Measurements from ENCODE around the gene PPP5C. TPM values are rescaled to one million over a fixed set of nuclear protein-coding genes. Genes with fewer than 3 reads are reported as not detected.

PPP5C gene
- total and polyA plus RNA-seq, 11 donors: 64.9 to 115 (median 77.1) TPM

DNA sequence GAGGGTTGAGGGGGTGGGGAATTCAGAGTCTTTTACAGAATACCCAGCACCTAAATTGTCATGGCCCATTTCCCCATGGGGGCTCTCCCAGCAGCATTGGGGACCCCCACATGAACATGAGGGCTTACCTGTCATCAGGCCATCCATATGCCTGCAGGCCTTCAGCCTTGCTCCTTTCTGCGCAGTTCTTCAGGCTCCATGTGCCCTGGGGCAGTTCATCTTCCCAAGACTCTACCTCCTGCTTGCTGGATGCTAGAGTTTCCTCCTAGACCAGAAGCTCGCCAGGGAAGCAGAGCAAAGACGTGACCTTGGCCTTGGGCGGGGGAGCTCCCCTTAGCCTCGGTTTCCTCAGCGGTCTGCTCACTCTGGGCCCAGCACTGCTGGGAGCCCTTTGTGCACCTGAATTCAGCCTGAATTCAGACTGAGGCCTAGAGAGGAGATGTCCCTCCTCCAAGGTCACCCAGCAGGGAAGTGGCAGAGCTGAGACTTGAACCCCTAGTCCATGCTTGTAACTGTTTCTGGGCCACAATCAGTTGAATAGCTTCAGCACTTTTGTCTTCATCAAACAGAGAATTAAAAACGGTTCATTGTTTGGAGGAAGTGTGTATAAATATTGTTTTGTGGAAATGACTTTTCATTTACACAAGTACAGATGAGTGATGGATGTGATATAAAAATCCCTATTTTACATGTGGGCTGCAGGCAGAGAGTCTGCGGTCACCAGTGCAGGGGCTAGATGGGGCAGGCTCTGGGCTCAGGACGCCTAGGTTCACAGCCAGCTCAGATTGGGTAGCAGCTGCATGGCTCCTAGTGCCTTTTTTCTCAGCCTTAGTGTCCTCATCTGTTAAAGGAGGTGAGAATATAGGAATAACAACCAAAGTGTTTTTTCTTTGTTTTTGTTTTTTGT, 9.5 kb downstream of the PPP5C start:
- H3K9me3 ChIP-seq: no peaks in the 10 kb centered on the region
- no peak overlapping the region for H3K4me3 ChIP-seq
- H3K36me3 ChIP-seq: peaks cover 0 to 70% (median 38%) of the 10 kb centered on the region in 9 donors
- ATAC-seq: no peak
- intact Hi-C loops (cut with DNase I): loop anchor here in 1 of 10 donors (10.0 kb wide), 1 partner anchor 72 kb away; no protein-coding TSS in a partner anchor
- H3K27ac ChIP-seq: peak overlapping the region in 7 of 12 donors; percentile 20 to 64 (median 38)
- H3K4me1 ChIP-seq: peaks cover 6 to 51% (median 23%) of the 10 kb centered on the region in 12 donors
- no peak for DNase-seq
- no peaks in the 10 kb centered on the region for H3K27me3 ChIP-seq
- 91 to 93% (median 92%) methylated on average over 8 to 9 of the region's 9 CpGs for WGBS, 4 donors
- TF ChIP-seq, protein P1, sequence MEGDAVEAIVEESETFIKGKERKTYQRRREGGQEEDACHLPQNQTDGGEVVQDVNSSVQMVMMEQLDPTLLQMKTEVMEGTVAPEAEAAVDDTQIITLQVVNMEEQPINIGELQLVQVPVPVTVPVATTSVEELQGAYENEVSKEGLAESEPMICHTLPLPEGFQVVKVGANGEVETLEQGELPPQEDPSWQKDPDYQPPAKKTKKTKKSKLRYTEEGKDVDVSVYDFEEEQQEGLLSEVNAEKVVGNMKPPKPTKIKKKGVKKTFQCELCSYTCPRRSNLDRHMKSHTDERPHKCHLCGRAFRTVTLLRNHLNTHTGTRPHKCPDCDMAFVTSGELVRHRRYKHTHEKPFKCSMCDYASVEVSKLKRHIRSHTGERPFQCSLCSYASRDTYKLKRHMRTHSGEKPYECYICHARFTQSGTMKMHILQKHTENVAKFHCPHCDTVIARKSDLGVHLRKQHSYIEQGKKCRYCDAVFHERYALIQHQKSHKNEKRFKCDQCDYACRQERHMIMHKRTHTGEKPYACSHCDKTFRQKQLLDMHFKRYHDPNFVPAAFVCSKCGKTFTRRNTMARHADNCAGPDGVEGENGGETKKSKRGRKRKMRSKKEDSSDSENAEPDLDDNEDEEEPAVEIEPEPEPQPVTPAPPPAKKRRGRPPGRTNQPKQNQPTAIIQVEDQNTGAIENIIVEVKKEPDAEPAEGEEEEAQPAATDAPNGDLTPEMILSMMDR (IDR thresholded peaks at IDR 0.05): no peak
- TF ChIP-seq POLR2A (IDR thresholded peaks at IDR 0.05): no peak

DNA sequence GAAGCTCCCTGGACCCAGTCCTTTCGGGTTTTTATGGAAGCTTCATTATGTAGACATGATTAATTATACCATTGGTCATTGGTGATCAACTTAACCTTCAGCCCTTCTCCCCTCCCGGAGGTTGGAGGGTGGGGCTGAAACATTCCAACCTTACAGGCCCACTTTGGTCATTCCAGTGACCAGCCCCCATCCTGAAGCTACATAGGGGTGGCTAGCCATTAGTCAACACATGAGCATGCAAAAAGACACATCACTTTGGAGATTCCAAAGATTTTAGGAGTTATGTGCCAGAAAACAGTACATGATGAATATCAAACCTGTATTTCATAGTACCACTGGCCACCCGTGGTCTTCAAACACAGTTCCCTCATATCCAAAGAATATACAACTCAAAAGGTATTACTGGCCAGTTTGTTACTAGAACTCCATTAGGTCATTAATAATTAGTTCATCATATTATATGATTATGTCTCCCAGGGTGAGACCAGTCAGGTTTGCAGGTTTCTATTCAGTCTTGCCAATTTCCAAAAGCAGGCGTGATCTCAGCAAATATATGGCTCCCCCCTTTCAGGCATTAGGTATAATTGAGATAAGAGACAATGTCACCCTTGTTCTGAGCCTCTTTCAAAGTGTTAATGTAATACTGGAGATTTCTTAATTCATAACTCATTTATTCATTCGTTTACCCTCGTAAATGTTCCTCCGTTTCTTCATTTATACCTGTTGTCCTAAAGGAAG, 11.1 kb downstream of the PPP5C start:
- Histone ChIP-seq H3K4me1 (peaks cover 0 to 35% (median 13%) of the 10 kb centered on the region in 12 donors), H3K27ac (no peak overlapping the region), H3K9me3 (no peaks in the 10 kb centered on the region), H3K36me3 (peaks cover 0 to 70% (median 38%) of the 10 kb centered on the region in 9 donors), H3K27me3 (no peaks in the 10 kb centered on the region), H3K4me3 (no peak overlapping the region)
- DNase-seq (no peak), ATAC-seq (no peak)
- 83 to 89% (median 86%) methylated on average over 7 of the region's 7 CpGs for WGBS, 4 donors
- intact Hi-C loops (cut with DNase I): loop anchor here in 1 of 10 donors (10.0 kb wide), 1 partner anchor 73 kb away; no protein-coding TSS in a partner anchor
- TF ChIP-seq, protein P1 (IDR thresholded peaks at IDR 0.05): no peak

DNA sequence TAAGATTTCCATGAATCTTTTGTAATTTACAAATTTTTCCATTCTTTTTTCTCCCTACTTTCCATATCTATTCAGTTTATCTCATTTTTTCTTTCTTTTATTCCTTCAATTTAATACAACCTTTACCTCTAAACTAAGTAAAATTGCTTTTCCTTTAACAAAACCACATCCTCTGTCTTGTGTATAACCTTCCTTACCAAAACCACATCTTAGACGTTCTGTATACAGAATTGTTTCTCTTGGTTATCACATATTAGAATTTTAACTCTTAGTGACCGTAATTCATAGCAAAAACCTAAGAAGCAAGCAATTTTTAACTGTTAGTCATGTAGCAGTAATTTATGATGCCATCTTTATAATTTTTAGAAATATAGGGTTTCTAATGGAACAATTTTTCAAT, 15.0 kb downstream of the PPP5C start:
- DNase-seq (no peak), ATAC-seq (no peak)
- H3K4me1 ChIP-seq: peaks cover 0 to 15% (median 3%) of the 10 kb centered on the region in 12 donors
- no peak overlapping the region for H3K4me3 ChIP-seq
- peaks cover 0 to 68% (median 38%) of the 10 kb centered on the region in 9 donors for H3K36me3 ChIP-seq
- no peak overlapping the region for H3K27ac ChIP-seq
- TF ChIP-seq, protein P1 (IDR thresholded peaks at IDR 0.05): no peak
- TF ChIP-seq POLR2A (IDR thresholded peaks at IDR 0.05): no peak
- intact Hi-C loops (cut with DNase I): no loop called here
- 70 to 73% (median 70%) methylated on average over 2 of the region's 2 CpGs for WGBS, 4 donors
- no peaks in the 10 kb centered on the region for H3K27me3 ChIP-seq
- no peaks in the 10 kb centered on the region for H3K9me3 ChIP-seq

DNA sequence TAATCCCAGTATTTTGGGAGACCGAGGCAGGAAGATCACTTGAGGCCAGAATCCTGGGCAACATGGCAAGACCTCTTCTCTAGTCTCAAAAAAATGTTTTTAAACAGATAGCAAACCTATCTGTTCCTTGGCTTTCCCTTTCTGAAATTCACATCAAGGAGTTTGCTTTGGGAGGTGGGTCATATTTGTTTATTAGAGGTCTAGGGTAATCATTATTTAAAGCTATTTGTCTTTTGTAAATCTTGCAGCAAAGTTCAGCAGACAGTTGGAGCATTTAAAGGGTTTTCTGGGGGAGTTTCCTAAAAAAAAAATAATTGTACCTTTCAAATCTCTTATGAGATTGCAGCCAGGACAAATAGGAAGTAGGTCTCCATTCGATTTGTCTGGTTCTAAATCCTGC, 17.5 kb downstream of the PPP5C start:
- TF ChIP-seq, protein P1 (IDR thresholded peaks at IDR 0.05): no peak
- TF ChIP-seq POLR2A (IDR thresholded peaks at IDR 0.05): no peak
- no peak for ATAC-seq
- peaks cover 0 to 16% (median 3%) of the 10 kb centered on the region in 12 donors for H3K4me1 ChIP-seq

More for the DNA sequence above, 17.5 kb downstream of the PPP5C start:
- 89 to 96% (median 90%) methylated on average over 2 of the region's 2 CpGs for WGBS, 4 donors
- Histone ChIP-seq H3K36me3 (peaks cover 0 to 64% (median 33%) of the 10 kb centered on the region in 9 donors), H3K4me3 (no peak overlapping the region), H3K27ac (no peak overlapping the region), H3K27me3 (no peaks in the 10 kb centered on the region), H3K9me3 (no peaks in the 10 kb centered on the region)
- intact Hi-C loops (cut with DNase I): no loop called here
- DNase-seq: no peak

All from heart left ventricle (tissue), 16 donors.